ENCODE results near the gene HIPK4.

- TF ChIP-seq CTCF (conservative IDR thresholded peaks at IDR 0.05; ENCODE audit: low read length) (no peak), EZH2phosphoT487 (IDR thresholded peaks at IDR 0.05; ENCODE audit: borderline replicate concordance) (no peak)
Measured at GRCh38 chr19:40415768-40416167, 25.8 kb upstream of the HIPK4 start.
